Tibial nerve (tissue), 4 donors: ENCODE data around the gene RAB6B. TPM values are rescaled to one million over a fixed set of nuclear protein-coding genes. Genes with fewer than 3 reads are reported as not detected.

Source experiments
- DNase-seq, 2 donors: peaks; one replicate each; pipeline ENCODE4 v3.0.0-alpha.2; 2019; ENCODE audit warnings: low spot score in 2 of 2
- H3K27ac ChIP-seq, 4 donors: fragments of 200-600 bp; sonication (generic) in 3 of 4; one replicate each; pipeline ENCODE4 v1.5.1; 2017 to 2019; ENCODE audit warnings: mild to moderate bottlenecking in 1 of 4
- H3K27me3 ChIP-seq, 2 donors: fragments of 200-600 bp; sonication (generic) in 1 of 2; one replicate each; pipeline versions ENCODE4 v1.5.1 to v1.6.0; 2017 to 2019
- H3K36me3 ChIP-seq, 3 donors: fragments of 200-600 bp; sonication (generic); one replicate each; pipeline ENCODE4 v1.5.1; 2018 to 2019
- H3K4me1 ChIP-seq, 4 donors: fragments of 200-600 bp; sonication (generic) in 3 of 4; one replicate each; pipeline ENCODE4 v1.5.1; 2017 to 2019
- H3K4me3 ChIP-seq, 4 donors: fragments of 200-600 bp; sonication (generic) in 3 of 4; one replicate each; pipeline ENCODE4 v1.5.1; 2017 to 2019; ENCODE audit warnings: mild to moderate bottlenecking in 1 of 4, moderate library complexity in 1 of 4
- H3K9me3 ChIP-seq, 4 donors: fragments of 200-600 bp; sonication (generic) in 3 of 4; one replicate each; pipeline ENCODE4 v1.5.1; 2017 to 2019
- EP300 ChIP-seq, 2 donors: sonication (generic); formaldehyde crosslinking; IDR thresholded peaks; one replicate each; pipeline ENCODE4 v1.6.1; 2017; ENCODE audit warnings: antibody characterized with exemption in 2 of 2, mild to moderate bottlenecking in 1 of 2
- POLR2A ChIP-seq, 2 donors: fragments of 450-650 bp; IDR thresholded peaks; one replicate each; pipeline ENCODE4 v1.6.1; 2017; ENCODE audit warnings: antibody characterized with exemption in 2 of 2, mild to moderate bottlenecking in 2 of 2, moderate library complexity in 2 of 2
- WGBS, 2 donors: methylation state at CpG; one replicate each; pipeline ENCODE4 v1.1.5; 2018; 5-methylcytosine and 5-hydroxymethylcytosine counted together
- total RNA-seq, 4 donors: library from RNA; depleted of rRNA; stranded (reverse); fragments of >200 nt; gene quantifications; one replicate each; pipeline ENCODE4 v1.1.0, GENCODE V29; 2016
- TF ChIP-seq, protein P1 (sequence below), 5 experiments: fragments of 200-600 bp in 3 of 5; fragments of 450-650 bp in 2 of 5; sonication (generic) in 3 of 5; IDR thresholded peaks; one replicate each; pipeline ENCODE4 v1.5.1; 2016 to 2019; ENCODE audit warnings: antibody characterized with exemption in 5 of 5, mild to moderate bottlenecking in 3 of 5, moderate library complexity in 2 of 5

Gene RAB6B
- total RNA-seq, 4 donors from 2014 or later, result 1.4 to 3.6 (median 2.0) TPM

DNA sequence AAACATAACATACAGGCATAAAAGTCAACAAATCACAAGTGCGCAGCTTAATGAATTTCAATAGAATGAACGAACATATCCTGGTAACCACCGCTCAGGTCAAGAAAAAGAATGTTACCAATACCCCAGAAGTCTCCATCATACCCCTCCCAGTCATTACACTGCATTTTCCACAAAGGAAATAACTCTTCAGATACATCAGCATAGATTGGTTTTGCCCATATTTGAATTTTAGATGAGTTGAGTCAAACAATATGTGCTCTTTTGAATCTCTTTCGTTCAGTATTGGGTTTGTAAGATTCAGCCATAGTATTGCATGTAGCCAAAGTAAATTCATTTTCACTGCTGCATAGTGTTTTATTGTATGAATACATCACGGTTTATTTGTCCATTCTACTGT, 6.2 kb upstream of the RAB6B start:
- WGBS, 2 donors, result 79 to 83% methylated on average over 5 of the region's 5 CpGs
- Histone ChIP-seq H3K9me3 (no peaks in the 10 kb centered on the region), H3K27ac (no peak overlapping the region), H3K4me1 (no peaks in the 10 kb centered on the region), H3K27me3 (no peaks in the 10 kb centered on the region), H3K4me3 (no peak overlapping the region), H3K36me3 (no peaks in the 10 kb centered on the region)
- DNase-seq, result no peak
- TF ChIP-seq, protein P1, sequence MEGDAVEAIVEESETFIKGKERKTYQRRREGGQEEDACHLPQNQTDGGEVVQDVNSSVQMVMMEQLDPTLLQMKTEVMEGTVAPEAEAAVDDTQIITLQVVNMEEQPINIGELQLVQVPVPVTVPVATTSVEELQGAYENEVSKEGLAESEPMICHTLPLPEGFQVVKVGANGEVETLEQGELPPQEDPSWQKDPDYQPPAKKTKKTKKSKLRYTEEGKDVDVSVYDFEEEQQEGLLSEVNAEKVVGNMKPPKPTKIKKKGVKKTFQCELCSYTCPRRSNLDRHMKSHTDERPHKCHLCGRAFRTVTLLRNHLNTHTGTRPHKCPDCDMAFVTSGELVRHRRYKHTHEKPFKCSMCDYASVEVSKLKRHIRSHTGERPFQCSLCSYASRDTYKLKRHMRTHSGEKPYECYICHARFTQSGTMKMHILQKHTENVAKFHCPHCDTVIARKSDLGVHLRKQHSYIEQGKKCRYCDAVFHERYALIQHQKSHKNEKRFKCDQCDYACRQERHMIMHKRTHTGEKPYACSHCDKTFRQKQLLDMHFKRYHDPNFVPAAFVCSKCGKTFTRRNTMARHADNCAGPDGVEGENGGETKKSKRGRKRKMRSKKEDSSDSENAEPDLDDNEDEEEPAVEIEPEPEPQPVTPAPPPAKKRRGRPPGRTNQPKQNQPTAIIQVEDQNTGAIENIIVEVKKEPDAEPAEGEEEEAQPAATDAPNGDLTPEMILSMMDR (IDR thresholded peaks at IDR 0.05), result no peak
- TF ChIP-seq EP300 (IDR thresholded peaks at IDR 0.05) (no peak), POLR2A (IDR thresholded peaks at IDR 0.05) (no peak)

DNA sequence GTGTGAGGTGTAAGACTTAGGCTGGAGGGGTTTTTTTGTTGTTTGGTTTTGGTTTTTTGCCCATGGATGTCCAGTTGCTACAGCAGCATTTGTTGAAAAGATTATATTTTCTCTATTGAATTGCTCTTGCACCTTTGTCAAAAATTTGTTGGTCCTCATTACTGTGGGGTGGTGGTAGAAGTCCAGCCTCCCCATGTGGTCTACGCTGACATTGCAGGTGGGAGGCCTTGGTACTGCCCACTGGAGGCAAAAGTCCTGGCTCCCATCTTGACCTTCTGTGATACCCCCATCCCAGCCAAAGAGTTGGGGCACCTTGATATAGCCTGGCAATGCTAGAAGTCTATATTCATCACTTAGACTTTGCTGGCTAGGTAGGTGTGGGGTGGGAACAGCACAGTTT, 5.4 kb upstream of the RAB6B start:
- Histone ChIP-seq H3K27me3 (peaks cover 0 to 5% of the 10 kb centered on the region in 2 donors), H3K27ac (no peak overlapping the region), H3K4me1 (peaks cover 0 to 4% (median 0%) of the 10 kb centered on the region in 4 donors), H3K36me3 (no peaks in the 10 kb centered on the region), H3K4me3 (no peak overlapping the region), H3K9me3 (no peaks in the 10 kb centered on the region)
- TF ChIP-seq EP300 (IDR thresholded peaks at IDR 0.05) (no peak), POLR2A (IDR thresholded peaks at IDR 0.05) (no peak)
- TF ChIP-seq, protein P1 (IDR thresholded peaks at IDR 0.05), result no peak
- no peak for DNase-seq
- WGBS, 2 donors, result 82% methylated on average over 1 of the region's 1 CpG

DNA sequence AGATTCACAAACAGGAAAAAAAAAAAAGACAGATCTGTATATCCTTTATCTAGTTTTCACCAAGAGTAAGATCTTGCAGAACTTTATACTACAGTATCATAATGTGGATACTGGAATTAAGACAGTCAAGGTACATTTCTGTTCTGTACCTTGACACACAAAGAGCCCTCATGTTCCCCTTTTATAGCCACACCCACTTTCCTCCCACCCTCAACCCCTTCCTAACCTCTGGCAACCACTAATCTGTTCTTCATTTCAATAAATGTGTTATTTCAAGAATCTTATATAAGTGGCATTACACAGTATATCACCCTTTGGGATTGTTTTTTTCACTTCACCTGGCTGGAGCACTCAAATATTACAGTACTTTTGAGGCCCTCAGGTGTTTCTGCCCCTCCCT, 3.6 kb upstream of the RAB6B start:
- Histone ChIP-seq H3K4me1 (peaks cover 0 to 22% (median 4%) of the 10 kb centered on the region in 4 donors), H3K9me3 (no peaks in the 10 kb centered on the region), H3K27me3 (peaks cover 0 to 8% of the 10 kb centered on the region in 2 donors), H3K4me3 (no peak overlapping the region), H3K36me3 (no peaks in the 10 kb centered on the region), H3K27ac (no peak overlapping the region)
- DNase-seq, result no peak
- TF ChIP-seq POLR2A (IDR thresholded peaks at IDR 0.05), result no peak
- no peak for TF ChIP-seq EP300 (IDR thresholded peaks at IDR 0.05)
- TF ChIP-seq, protein P1 (IDR thresholded peaks at IDR 0.05), result no peak

DNA sequence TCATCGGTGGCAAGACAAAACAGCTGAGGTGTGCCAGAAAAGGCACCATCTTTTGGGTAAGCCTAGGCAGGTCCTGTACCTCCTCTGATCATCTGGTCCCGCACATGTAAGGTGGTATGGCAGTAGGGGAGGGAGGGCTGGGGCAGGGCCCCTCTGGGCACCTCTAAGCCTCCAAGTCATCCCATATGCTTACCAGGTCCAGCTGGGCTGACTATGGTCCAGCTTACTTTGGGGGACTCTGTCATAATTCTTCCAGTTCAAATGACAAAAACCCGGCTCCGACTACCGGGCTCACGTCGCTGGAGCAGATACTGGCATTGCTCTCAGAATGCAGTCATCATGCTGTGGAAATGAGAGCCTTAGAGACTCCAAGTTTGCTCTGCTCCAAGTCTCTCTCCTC, 1.9 kb upstream of the RAB6B start:
- H3K4me1 ChIP-seq, result peaks cover 0 to 22% (median 4%) of the 10 kb centered on the region in 4 donors
- TF ChIP-seq, protein P1 (IDR thresholded peaks at IDR 0.05), result no peak
- TF ChIP-seq EP300 (IDR thresholded peaks at IDR 0.05), result no peak
- no peak for TF ChIP-seq POLR2A (IDR thresholded peaks at IDR 0.05)
- WGBS, 2 donors, result 71 to 72% methylated on average over 6 to 7 of the region's 7 CpGs

DNA sequence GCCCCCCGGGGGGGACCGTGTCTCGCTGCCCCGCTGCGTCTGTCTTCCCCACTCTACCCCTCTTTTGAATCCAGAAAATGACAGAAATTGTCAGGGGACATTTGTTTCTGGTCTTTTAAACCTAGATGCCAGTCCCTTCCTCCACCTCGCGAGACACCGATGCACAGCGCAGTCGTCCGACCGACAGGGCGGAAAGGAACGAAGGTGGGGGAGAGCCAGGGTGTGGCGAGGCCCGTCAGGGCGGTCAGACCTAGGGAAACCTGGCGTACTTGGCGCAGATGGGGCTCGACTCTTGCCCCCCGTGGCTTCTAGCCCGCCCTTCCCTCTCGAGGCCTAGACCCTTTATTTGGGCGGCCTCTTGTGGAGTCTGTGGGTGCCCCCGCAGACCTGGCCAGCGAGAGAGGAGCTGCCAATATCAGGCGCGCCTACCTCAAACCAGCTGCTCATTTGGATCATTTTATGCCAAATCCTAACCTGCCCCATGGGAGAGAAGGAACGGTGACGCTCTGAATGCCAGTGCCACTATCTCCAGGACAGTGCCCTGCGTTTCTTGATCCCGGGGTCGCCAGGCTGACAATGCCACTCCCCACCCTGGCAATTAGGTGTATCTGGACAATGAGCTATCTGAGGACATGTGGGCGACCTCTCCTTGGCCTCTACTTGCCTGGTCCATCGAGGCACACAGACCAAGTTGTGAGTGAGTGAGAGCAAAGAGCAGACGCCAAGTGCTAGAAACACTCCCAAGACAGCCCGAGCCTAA, 500 bp upstream of the RAB6B start:
- peaks cover 0 to 22% (median 4%) of the 10 kb centered on the region in 4 donors for H3K4me1 ChIP-seq
- peak overlapping the region in 1 of 4 donors; percentile 36 for H3K27ac ChIP-seq
- no peaks in the 10 kb centered on the region for H3K9me3 ChIP-seq
- TF ChIP-seq, protein P1 (IDR thresholded peaks at IDR 0.05), result no peak
- no peak for TF ChIP-seq POLR2A (IDR thresholded peaks at IDR 0.05)
- TF ChIP-seq EP300 (IDR thresholded peaks at IDR 0.05), result no peak
- no peaks in the 10 kb centered on the region for H3K36me3 ChIP-seq
- DNase-seq, result no peak
- 15% methylated on average over 35 to 37 of the region's 37 CpGs for WGBS, 2 donors
- H3K4me3 ChIP-seq, result peak overlapping the region; percentile 39 to 70 (median 46)
- H3K27me3 ChIP-seq, result peaks cover 0 to 8% of the 10 kb centered on the region in 2 donors

More for the DNA sequence above, 1.9 kb upstream of the RAB6B start:
- no peak for DNase-seq
- Histone ChIP-seq H3K4me3 (no peak overlapping the region), H3K9me3 (no peaks in the 10 kb centered on the region), H3K27ac (no peak overlapping the region), H3K27me3 (peaks cover 0 to 8% of the 10 kb centered on the region in 2 donors), H3K36me3 (no peaks in the 10 kb centered on the region)
